WTC11 (cell line): ENCODE measurements around the gene MRFAP1L1.

Experiments
- CTCF ChIP-seq: fragments of 200-600 bp; IDR thresholded peaks from 2 replicates; pipeline ENCODE4 v1.8.0; 2022; ENCODE audit warnings: antibody characterized with exemption
- STAT6 ChIP-seq: sonication (generic); formaldehyde crosslinking; conservative IDR thresholded peaks from 2 replicates; pipeline ENCODE4 v1.8.1; 2023; ENCODE audit warnings: mild to moderate bottlenecking, low read depth, missing genetic modification reagents, moderate library complexity

GRCh38 chr4:6731780-6732179, 22.1 kb upstream of the MRFAP1L1 start:
- TF ChIP-seq STAT6 (CRISPR knock-in tag) (no peak), CTCF (no peak)
